LHCN-M2 (cell line): ENCODE measurements around the gene B9D2. TPM values are rescaled to one million over a fixed set of nuclear protein-coding genes. Genes with fewer than 3 reads are reported as not detected.

ENCODE experiments used
- DNase-seq: peaks from one replicate; pipeline ENCODE4 v3.0.0-alpha.2; 2012; ENCODE audit warnings: low read depth
- total RNA-seq: library from RNA; depleted of rRNA; stranded (reverse); fragments of >200 nt; gene quantifications from 2 replicates; pipeline ENCODE4 v1.2.3, GENCODE V29; 2014; rRNA removed

The B9D2 gene
- total RNA-seq, 1 experiment from 2014 or later, result 5.3 TPM

DNA sequence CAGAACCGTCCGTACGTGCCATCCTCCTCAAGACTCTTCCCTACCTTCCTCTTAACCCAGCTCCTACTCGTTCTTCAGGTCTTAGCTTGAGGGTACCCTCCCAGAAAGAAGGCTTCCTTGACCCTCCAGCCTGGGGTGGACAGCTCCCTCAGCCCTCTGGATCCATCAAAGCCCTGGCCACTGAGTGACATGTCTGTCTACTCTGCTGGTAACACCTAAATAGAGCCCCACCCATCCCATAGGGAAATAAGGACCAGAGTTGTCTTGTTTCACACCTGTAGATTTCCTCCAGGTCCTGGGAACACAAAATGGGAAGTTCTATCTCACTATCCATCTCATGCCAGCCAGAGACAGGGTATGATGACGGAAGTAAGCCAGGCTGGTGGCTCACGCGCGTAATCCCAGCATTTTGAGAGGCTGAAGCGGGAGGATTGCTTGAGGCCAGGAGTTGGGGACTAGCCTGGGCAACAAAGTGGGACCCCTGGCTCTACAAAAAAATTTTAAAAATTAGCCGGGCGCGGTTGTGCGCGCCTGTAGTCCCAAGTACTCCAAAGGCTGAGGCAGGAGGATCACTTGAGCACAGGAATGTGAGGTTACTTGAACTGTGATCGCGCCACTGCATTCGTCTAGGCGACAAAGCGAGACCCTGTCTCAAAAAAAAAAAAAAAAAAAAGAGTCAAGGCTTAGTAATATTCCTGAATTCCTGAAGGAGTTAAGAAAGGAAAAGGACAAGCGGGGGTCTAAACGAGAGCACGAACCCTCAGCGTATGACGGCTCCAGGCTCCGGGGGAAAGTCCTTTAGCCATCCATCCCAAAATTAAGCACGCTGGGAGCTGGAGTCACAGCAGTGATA, 54.5 kb downstream of the B9D2 start:
- no peak for DNase-seq

DNA sequence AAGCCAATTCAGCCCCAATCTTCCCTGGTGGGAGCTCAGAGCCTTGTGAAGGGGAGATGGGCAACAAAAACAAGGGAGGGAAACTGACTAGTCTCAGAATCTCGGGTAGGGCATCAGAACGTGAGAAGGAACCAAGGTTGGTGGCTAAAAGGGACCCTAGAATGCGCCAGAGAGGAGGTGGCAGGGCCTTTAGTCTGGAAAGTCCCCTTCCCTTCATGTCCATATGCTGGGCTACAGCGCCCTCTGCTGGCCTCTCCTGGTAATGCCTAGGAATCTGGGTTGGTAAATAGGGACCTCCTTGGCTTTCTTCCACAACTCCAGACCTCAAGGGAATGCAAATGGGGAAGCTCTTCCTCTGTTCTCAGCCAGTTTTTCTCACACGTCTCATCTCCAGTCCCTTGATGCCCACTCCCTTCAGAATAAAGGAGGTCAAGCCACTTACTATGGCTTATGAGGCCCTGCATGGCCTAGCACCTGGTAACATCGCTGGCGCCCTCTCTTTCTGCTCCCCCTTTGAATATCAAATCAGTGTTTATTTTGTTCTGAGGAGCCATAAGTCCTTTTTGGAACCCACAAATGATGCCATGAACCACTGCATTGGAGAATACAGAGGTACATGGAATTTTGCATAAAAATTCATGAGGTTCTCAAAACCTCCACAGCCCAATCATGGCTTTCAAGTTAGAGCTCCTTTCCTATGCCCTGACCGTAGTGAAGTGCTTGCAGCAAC, 55.3 kb downstream of the B9D2 start:
- peak; percentile 89 for DNase-seq

DNA sequence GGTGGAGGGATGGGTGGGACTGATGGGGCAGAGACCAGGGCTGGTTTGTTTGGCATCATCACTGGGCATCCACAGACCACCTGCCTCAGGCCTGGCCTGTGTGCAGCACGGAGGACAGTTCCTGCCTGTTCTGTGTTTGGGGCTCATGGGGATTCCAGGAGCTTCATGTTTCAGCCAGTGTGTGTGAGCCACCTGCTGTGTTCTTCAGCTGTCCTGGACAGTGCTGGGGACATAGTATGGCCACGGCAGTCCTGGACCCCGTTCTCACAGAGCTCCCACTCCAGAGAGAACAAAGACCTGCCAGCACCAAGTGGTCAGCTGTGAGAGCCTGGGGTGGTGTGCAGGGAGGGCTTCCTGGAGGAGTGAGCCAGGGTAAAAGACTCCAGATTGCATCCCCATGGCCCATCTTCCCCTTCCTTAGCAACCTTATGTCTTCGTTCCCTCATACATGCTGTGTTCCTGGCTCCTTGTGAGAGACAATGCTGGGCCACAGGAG, 55.9 kb downstream of the B9D2 start:
- peak; percentile 50 for DNase-seq

DNA sequence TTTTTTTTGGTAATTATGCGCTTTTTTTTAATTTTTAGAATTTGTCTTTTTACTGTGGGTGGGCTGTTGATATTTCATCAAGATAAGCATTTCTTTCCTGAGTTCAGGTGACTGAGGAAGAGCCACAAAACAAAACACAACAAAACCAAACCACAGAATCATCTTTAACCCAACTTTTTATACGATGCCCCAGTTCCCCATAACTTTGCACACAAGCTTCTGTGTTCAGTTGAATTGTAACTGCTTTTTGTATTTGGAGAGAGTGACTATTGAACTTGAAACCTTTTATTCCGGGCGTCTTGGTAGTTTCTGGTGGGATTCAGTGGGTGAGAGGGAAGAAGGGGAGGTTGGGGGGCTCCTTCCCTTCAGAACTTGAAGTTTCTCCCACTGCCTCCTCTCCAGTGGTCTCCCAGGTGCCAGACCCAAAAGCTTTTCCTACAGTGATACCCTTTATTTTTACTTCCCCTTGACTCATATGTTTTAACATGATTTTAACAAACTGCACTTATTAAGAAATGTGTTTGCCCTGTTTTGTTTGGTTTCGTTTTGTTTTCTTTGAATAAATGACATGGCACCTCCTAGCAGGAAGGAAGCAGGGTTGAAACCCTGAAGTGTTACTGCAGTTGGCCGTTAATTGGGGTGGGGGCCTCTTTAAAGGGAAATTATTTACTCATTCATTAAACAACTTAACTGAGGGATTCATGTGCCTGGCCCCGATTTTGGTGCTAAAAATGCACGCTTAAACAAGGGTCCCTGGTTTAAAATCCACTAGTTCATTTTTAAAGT, 56.7 kb downstream of the B9D2 start:
- no peak for DNase-seq

DNA sequence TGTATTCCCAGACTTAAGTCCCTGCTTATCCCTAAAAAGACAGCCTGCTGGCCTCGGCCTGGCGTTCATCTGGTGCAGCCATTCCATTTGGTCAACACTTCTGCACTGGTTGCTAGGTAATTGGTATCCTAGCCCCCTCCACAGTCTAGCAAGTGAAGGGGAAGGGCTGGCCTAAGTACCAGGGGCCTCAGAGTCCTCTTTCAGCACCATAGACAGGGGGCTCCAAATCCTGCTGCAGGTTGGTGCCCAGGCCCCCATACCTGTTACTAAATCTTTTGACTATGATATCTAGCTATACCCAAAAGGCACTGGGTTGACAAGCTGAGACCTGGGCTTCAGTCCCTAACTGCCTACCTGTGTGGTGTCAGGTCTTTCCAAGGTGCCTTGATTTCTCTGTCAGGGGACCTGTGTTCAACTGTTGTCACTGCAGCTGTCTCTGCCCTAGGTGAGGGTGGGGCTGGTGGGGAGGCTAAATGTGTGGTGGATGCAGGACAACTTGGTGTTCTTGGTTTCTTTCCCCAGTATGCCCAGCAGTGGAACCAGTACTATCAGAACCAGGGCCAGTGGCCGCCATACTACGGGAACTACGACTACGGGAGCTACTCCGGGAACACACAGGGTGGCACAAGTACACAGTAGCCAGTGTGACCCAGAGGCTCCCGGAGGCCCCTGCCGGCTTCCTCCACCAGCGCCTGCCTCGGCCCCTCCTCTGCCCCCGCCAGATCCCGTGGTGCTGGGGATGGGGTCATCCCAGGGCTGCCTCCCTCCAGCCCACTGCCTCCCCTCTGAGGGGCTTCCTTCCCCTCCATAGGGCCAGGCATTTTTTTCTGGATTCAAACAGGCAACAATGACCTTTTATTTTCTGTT, 57.8 kb downstream of the B9D2 start:
- no peak for DNase-seq

DNA sequence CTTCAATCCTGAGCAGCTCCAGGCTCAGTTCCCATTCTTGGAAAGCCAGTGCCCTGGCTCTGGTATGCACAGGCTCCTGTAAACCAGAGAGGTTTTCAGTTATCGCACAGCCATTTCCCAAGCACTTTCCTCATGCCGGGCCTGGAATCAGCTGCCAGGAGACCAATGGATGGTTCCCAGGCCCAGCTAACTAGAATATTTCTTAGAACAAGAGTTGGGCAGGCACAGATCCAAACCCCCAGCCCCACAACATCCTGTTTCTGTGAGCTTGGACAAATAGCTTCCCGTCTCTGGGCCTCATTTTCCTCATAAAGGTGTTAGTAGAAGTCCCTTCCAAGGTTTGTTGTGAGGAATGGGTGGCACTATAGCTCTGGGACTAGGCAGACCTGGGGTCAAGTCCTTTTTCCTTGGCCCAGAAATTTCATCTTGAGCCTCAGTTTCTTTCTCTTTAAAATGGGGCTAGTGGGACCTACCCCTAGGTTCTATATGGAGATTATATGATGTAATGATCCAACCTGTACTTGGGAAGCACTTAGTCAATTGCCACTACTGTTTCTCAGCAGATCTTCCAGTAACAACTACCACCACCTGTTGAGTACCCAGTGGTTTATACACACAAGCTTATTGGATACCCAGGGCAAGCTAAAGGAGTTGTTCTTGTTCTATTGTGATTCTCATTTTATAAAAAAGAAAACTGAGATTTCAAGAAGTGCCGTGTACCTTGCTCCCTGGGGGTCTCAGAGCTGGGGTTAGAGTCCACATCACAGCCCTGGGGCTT, 59.1 kb downstream of the B9D2 start:
- DNase-seq, result no peak

Other genes with a start within 250 kb of the B9D2 start
- not detected in 2 replicates for gene CYP2F1, start 249.7 kb downstream of the B9D2 start, total RNA-seq
- not detected in 2 replicates for gene CYP2S1, start 170.9 kb downstream of the B9D2 start, total RNA-seq
- gene AXL, start 144.9 kb downstream of the B9D2 start, total RNA-seq, result 254 and 297 TPM in 2 replicates
- gene HNRNPUL1, start 99.8 kb downstream of the B9D2 start, total RNA-seq, result 153 and 159 TPM in 2 replicates
- gene CCDC97, start 54.0 kb downstream of the B9D2 start, total RNA-seq, result 10.2 and 15.3 TPM in 2 replicates
- gene TGFB1, start 10.2 kb downstream of the B9D2 start, total RNA-seq, result 11.6 and 11.7 TPM in 2 replicates
- gene TMEM91, start 12.4 kb upstream of the B9D2 start, total RNA-seq, result 1.2 and 3.5 TPM in 2 replicates
- gene EXOSC5, start 33.2 kb upstream of the B9D2 start, total RNA-seq, result 28.6 and 33.0 TPM in 2 replicates
- gene BCKDHA, start 33.7 kb upstream of the B9D2 start, total RNA-seq, result 38.6 and 45.5 TPM in 2 replicates
- not detected in 2 replicates for gene B3GNT8, start 63.2 kb upstream of the B9D2 start, total RNA-seq
- gene DMAC2, start 75.8 kb upstream of the B9D2 start, total RNA-seq, result 52.1 and 53.6 TPM in 2 replicates
- not detected in 2 replicates for gene ERICH4, start 79.0 kb upstream of the B9D2 start, total RNA-seq
- not detected in 2 replicates for gene CEACAM21, start 212.0 kb upstream of the B9D2 start, total RNA-seq